ENCODE data around the gene LIMS2.

DNA sequence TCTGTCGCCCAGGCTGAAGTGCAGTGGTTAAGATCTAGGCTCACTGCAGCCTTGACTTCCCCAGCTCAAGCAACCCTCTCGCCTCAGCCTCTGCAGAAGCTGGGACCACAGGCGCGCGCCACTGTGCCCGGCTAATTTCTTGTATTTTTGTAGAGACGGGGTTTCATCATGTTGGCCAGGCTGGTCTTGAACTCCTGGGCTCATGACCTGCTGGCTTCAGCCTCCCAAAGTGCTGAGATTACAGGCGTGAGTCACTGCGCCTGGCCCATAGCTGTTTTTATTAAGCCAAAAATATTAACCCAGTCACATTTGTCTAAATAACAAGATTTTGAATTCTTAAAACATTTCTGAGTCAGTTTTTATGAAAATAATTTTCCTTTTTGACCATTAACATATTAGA, 19.7 kb upstream of the LIMS2 start:
- TF ChIP-seq, protein P1, sequence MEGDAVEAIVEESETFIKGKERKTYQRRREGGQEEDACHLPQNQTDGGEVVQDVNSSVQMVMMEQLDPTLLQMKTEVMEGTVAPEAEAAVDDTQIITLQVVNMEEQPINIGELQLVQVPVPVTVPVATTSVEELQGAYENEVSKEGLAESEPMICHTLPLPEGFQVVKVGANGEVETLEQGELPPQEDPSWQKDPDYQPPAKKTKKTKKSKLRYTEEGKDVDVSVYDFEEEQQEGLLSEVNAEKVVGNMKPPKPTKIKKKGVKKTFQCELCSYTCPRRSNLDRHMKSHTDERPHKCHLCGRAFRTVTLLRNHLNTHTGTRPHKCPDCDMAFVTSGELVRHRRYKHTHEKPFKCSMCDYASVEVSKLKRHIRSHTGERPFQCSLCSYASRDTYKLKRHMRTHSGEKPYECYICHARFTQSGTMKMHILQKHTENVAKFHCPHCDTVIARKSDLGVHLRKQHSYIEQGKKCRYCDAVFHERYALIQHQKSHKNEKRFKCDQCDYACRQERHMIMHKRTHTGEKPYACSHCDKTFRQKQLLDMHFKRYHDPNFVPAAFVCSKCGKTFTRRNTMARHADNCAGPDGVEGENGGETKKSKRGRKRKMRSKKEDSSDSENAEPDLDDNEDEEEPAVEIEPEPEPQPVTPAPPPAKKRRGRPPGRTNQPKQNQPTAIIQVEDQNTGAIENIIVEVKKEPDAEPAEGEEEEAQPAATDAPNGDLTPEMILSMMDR (conservative IDR thresholded peaks at IDR 0.05; ENCODE audit: low read length): no peak
- no peak for TF ChIP-seq EZH2phosphoT487 (IDR thresholded peaks at IDR 0.05; ENCODE audit: borderline replicate concordance, low read depth, low read length)
